Measurements from ENCODE around the gene ACTL7A. TPM values are rescaled to one million over a fixed set of nuclear protein-coding genes. Genes with fewer than 3 reads are reported as not detected.
"Not testable (repeated sequence)": the region's sequence is repeated elsewhere in the genome, so short reads cannot be mapped to it uniquely, and the experiment has no call there.

ACTL7A gene
- polyA plus RNA-seq, 1 donor (not counting 4 experiments of a cell fraction or from before 2014, with no cell fraction given): not detected

DNA sequence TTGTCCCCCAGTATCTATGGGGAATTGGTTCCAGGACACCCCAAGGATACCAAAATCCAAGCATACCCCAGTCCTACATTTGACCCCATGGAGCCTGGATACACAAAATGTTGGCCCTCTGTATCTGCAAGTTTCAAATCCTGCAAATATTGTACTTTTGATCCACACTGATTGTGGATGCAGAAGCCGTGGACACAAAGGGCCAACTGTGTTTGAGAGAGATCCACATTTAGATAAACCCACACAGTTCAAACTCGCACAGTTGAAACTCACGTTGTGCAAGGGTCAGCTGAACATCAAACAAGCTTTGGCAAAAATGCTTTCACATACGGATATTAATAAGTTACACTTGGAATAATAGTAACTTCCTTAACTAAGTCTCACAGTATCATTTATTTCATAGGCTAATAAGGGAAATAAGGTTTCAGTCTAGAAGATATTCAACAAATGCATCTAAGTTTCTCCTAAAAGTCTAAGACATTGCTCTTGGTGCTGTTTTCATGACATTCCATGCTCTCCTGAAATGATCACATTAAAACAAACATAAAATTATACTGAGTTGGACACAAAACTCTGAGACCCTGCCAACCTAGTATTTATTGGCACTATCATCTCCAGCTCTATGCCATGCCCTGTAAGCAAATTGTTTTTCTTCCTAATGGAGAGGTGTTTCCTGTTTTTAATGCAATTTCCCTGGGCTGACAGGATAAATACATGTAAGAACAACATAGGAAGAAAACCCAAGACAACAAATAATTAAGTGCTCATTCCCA lies 32.3 kb downstream of the ACTL7A start:
- Histone ChIP-seq H3K4me1 (ENCODE audit: control insufficient read depth, extremely low read depth, insufficient read depth, low read length) (no peaks in the 10 kb centered on the region), H3K36me3 (ENCODE audit: control insufficient read depth in 2 of 2, extremely low read depth in 1 of 2, insufficient read depth in 2 of 2, low read length in 2 of 2) (peaks cover 37 to 50% of the 10 kb centered on the region in 2 experiments), H3K9me3 (ENCODE audit: control insufficient read depth, low read depth, low read length) (no peaks in the 10 kb centered on the region), H3K27me3 (ENCODE audit: control insufficient read depth, extremely low read depth, insufficient read depth, low read length) (no peaks in the 10 kb centered on the region), H3K4me3 (ENCODE audit: control insufficient read depth in 2 of 3, extremely low read depth in 1 of 3, insufficient read depth in 2 of 3, low read depth in 1 of 3, low read length in 3 of 3) (no peak overlapping the region), H3K9me1 (ENCODE audit: control insufficient read depth, extremely low read depth, insufficient read depth, low read length) (no peaks in the 10 kb centered on the region), H2AFZ (ENCODE audit: control insufficient read depth, low read length) (no peak overlapping the region), H3K9ac (ENCODE audit: control insufficient read depth, extremely low read depth, insufficient read depth, low read length) (no peak overlapping the region), H3K79me2 (ENCODE audit: control insufficient read depth, insufficient read depth, low read length) (no peaks in the 10 kb centered on the region), H3K4me2 (ENCODE audit: control insufficient read depth, extremely low read depth, insufficient read depth, low read depth, low read length) (no peak overlapping the region), H3K27ac (ENCODE audit: control insufficient read depth, insufficient read depth, low read length) (no peak overlapping the region), H4K20me1 (ENCODE audit: control insufficient read depth, extremely low read depth, insufficient read depth, low read length) (no peaks in the 10 kb centered on the region)
- DNase-seq (ENCODE audit: low read depth, low spot score) (no peak), FAIRE-seq (no peak)
- dilution Hi-C loops (cut with MboI; ENCODE audit: extremely low pct_ligation_motif_present, low sequenced_read_pairs): no loop called here
- TF ChIP-seq, protein P1, sequence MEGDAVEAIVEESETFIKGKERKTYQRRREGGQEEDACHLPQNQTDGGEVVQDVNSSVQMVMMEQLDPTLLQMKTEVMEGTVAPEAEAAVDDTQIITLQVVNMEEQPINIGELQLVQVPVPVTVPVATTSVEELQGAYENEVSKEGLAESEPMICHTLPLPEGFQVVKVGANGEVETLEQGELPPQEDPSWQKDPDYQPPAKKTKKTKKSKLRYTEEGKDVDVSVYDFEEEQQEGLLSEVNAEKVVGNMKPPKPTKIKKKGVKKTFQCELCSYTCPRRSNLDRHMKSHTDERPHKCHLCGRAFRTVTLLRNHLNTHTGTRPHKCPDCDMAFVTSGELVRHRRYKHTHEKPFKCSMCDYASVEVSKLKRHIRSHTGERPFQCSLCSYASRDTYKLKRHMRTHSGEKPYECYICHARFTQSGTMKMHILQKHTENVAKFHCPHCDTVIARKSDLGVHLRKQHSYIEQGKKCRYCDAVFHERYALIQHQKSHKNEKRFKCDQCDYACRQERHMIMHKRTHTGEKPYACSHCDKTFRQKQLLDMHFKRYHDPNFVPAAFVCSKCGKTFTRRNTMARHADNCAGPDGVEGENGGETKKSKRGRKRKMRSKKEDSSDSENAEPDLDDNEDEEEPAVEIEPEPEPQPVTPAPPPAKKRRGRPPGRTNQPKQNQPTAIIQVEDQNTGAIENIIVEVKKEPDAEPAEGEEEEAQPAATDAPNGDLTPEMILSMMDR (optimal IDR thresholded peaks at IDR 0.05 in 1 of 3, IDR thresholded peaks at IDR 0.05 in 1 of 3, conservative IDR thresholded peaks at IDR 0.05 in 1 of 3; ENCODE audit: extremely low read depth in 1 of 3, insufficient read depth in 2 of 3, low read length in 3 of 3): no peak
- no peak for TF ChIP-seq EZH2 (IDR thresholded peaks at IDR 0.05; ENCODE audit: low read length)

DNA sequence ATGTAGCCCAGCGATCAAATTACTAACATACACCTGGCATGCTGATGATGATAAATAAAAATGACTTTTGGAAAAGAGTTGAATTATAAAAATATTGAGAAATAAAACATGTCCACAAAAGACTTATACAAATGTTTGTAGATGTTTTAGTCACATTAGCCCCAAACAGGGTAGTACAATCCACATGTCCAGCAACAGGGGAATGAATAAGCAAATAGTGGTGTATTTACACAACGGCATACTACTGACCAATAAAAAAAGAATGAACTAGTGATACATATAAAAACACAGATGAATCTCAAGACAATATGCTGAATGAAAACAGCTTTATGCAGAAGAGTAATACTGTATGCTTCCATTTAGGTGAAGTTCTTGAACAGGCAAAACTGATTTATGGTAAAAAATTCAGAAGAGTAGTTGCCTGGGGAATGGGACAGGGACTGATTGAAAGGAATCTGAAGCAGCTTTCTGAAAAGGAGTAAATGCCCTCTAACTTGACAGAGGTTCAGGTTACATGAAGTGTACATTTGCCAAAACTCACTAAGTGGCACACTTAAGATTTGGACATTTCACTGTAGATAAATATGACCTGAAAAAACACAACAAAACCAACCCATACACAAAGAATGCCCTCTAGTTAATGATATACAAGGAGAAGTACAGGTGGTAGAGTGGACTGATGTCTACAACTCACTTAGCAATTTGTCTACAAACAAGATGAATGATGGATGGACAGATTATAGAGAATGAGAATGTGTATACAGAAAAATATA lies 35.4 kb downstream of the ACTL7A start:
- Histone ChIP-seq H2AFZ (ENCODE audit: control insufficient read depth, low read length) (no peak overlapping the region), H3K9me1 (ENCODE audit: control insufficient read depth, extremely low read depth, insufficient read depth, low read length) (no peaks in the 10 kb centered on the region), H3K27ac (ENCODE audit: control insufficient read depth, insufficient read depth, low read length) (no peak overlapping the region), H3K9ac (ENCODE audit: control insufficient read depth, extremely low read depth, insufficient read depth, low read length) (no peak overlapping the region), H3K4me3 (ENCODE audit: control insufficient read depth in 2 of 3, extremely low read depth in 1 of 3, insufficient read depth in 2 of 3, low read depth in 1 of 3, low read length in 3 of 3) (no peak overlapping the region), H3K27me3 (ENCODE audit: control insufficient read depth, extremely low read depth, insufficient read depth, low read length) (no peaks in the 10 kb centered on the region), H3K79me2 (ENCODE audit: control insufficient read depth, insufficient read depth, low read length) (no peaks in the 10 kb centered on the region), H3K4me1 (ENCODE audit: control insufficient read depth, extremely low read depth, insufficient read depth, low read length) (no peaks in the 10 kb centered on the region), H3K4me2 (ENCODE audit: control insufficient read depth, extremely low read depth, insufficient read depth, low read depth, low read length) (no peak overlapping the region), H3K9me3 (ENCODE audit: control insufficient read depth, low read depth, low read length) (no peaks in the 10 kb centered on the region), H3K36me3 (ENCODE audit: control insufficient read depth in 2 of 2, extremely low read depth in 1 of 2, insufficient read depth in 2 of 2, low read length in 2 of 2) (peaks cover 28 to 43% of the 10 kb centered on the region in 2 experiments), H4K20me1 (ENCODE audit: control insufficient read depth, extremely low read depth, insufficient read depth, low read length) (no peaks in the 10 kb centered on the region)
- DNase-seq (ENCODE audit: low read depth, low spot score): no peak
- dilution Hi-C loops (cut with MboI; ENCODE audit: extremely low pct_ligation_motif_present, low sequenced_read_pairs): no loop called here
- TF ChIP-seq EZH2 (IDR thresholded peaks at IDR 0.05; ENCODE audit: low read length): no peak
- TF ChIP-seq, protein P1 (optimal IDR thresholded peaks at IDR 0.05 in 1 of 3, IDR thresholded peaks at IDR 0.05 in 1 of 3, conservative IDR thresholded peaks at IDR 0.05 in 1 of 3; ENCODE audit: extremely low read depth in 1 of 3, insufficient read depth in 2 of 3, low read length in 3 of 3): no peak
- FAIRE-seq: no peak

DNA sequence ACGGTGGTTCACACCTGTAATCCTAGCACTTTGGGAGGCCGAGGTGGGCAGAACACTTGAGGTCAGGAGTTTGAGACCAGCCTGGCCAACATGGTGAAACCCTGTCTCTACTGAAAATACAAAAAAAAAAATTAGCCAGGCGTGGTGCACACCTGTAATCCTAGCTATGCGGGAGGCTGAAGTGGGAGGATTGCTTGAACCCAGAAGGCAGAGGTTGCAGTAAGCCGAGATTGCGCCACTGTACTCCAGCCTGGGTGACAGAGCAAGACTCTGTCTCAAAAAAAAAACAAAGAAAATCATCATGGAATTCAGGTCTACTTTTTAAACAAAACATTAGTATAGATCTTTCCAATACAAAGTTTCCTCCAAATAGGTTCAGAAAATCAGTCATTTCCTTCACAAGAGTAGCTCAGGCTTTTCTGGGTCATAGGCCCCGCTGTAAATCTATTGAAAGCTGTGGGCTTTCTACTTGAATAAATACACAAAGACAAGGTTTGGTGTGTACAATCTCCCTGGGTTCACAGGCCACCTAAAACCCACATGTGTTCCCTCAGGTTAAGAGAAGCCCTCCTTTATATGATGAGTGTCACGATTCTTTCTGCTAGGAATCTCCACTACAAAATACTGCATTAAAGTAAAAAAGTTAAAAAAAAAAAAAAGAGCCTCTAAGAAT lies 37.1 kb downstream of the ACTL7A start:
- H3K9me3 ChIP-seq (ENCODE audit: control insufficient read depth, low read depth, low read length); H3K4me3 ChIP-seq (ENCODE audit: control insufficient read depth in 2 of 3, extremely low read depth in 1 of 3, insufficient read depth in 2 of 3, low read depth in 1 of 3, low read length in 3 of 3); H4K20me1 ChIP-seq (ENCODE audit: control insufficient read depth, extremely low read depth, insufficient read depth, low read length); H3K4me1 ChIP-seq (ENCODE audit: control insufficient read depth, extremely low read depth, insufficient read depth, low read length); H3K9me1 ChIP-seq (ENCODE audit: control insufficient read depth, extremely low read depth, insufficient read depth, low read length); H2AFZ ChIP-seq (ENCODE audit: control insufficient read depth, low read length); DNase-seq (ENCODE audit: low read depth, low spot score); H3K27ac ChIP-seq (ENCODE audit: control insufficient read depth, insufficient read depth, low read length); dilution Hi-C loops (cut with MboI; ENCODE audit: extremely low pct_ligation_motif_present, low sequenced_read_pairs); FAIRE-seq; H3K9ac ChIP-seq (ENCODE audit: control insufficient read depth, extremely low read depth, insufficient read depth, low read length); H3K79me2 ChIP-seq (ENCODE audit: control insufficient read depth, insufficient read depth, low read length); H3K27me3 ChIP-seq (ENCODE audit: control insufficient read depth, extremely low read depth, insufficient read depth, low read length); H3K4me2 ChIP-seq (ENCODE audit: control insufficient read depth, extremely low read depth, insufficient read depth, low read depth, low read length): not testable (repeated sequence)
- peaks cover 29 to 49% of the 10 kb centered on the region in 2 experiments for H3K36me3 ChIP-seq (ENCODE audit: control insufficient read depth in 2 of 2, extremely low read depth in 1 of 2, insufficient read depth in 2 of 2, low read length in 2 of 2)

All from keratinocyte (primary cell).